ENCODE measurements around the gene POLR1F.

Gene POLR1F, protein sequence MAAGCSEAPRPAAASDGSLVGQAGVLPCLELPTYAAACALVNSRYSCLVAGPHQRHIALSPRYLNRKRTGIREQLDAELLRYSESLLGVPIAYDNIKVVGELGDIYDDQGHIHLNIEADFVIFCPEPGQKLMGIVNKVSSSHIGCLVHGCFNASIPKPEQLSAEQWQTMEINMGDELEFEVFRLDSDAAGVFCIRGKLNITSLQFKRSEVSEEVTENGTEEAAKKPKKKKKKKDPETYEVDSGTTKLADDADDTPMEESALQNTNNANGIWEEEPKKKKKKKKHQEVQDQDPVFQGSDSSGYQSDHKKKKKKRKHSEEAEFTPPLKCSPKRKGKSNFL

DNA sequence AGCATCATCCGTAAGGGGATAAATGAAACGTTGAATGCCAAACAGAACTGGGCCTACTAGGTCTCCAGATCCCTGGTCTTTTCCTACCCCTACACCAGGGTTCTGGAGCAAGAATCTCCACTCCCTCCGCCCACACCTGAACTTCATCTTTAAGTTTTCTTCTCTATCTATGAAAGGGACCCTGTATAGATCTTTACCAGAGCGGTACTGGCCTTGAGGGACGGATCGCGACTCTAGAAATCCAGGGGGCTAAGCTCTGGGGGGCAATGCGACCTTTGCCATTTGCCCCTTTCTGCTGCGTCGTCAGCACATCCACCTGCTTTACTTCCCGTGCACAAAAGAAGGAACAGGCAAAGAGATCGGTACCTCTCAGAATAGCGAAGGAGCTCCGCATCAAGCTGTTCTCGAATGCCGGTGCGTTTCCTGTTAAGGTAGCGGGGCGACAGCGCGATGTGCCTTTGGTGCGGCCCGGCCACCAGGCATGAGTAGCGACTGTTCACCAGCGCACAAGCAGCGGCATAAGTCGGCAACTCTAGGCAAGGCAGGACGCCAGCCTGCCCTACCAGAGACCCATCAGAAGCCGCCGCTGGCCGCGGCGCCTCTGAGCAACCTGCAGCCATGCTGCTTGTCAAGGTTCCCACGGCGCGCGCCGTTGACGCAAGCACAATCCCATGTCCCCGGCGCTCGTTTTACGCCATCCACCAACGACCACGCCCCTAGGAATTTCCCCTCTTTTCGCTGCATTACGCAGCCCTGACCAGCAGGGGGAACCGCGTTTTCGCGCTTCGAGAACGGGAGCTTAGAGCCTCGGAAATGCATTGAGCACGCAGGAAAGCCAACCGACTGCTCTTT lies at the start of gene POLR1F:
Gene POLR1F (minus strand): TSS at position 641 of the 852 bp plus-strand sequence. CDS start 21 bp downstream, at position 620.
- H3K9me3 ChIP-seq (ENCODE audit: control insufficient read depth, low read length): no peaks in the 10 kb centered on the region
- peak within 1 kb of the TSS; percentile 94 for H3K9ac ChIP-seq (ENCODE audit: low read length)
- no peaks in the 10 kb centered on the region for H3K27me3 ChIP-seq (replicated peaks; ENCODE audit: control insufficient read depth, insufficient read depth, low read length)
- peak within 1 kb of the TSS; percentile 99 for H3K4me3 ChIP-seq (ENCODE audit: low read length)
- peaks cover 23% of the 10 kb centered on the region for H3K4me1 ChIP-seq (ENCODE audit: control insufficient read depth, insufficient read depth, low read length)
- H3K36me3 ChIP-seq (ENCODE audit: control insufficient read depth, insufficient read depth, low read length, severe bottlenecking): no peaks in the 10 kb centered on the region
- DNase-seq (ENCODE audit: low read depth): peak; percentile 99

DNA sequence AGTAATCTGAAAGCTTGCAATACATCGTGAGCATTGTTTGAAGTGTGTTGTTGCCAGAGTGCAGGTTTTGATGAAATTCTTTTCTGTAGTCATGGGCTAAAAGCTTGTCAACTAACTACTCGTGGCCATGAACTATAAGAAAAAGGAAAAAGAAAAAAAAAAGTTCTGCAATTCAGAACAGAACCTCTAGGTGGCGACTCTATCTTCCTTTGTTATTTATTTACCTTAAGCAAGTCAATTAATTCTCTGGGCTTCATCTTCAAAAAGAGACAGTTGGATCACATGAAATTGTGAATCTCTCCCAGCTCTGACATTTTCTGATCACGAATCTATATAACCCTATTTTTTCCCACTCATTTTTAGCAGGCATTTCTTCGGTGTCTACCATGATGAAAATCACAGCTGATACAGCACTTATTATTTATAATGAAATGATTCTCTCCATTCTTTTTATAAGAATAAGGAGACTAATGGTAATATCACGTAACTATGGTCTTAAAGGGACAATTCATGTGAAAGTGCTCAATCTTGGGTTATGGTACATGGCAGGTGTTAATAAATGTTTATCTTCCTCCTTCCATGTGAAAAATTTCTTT lies 45.8 kb upstream of the POLR1F start:
- Histone ChIP-seq H3K27me3 (replicated peaks; ENCODE audit: control insufficient read depth, insufficient read depth, low read length) (no peaks in the 10 kb centered on the region), H3K9me3 (ENCODE audit: control insufficient read depth, low read length) (no peaks in the 10 kb centered on the region), H3K9ac (ENCODE audit: low read length) (peak overlapping the region; percentile 46), H3K4me3 (ENCODE audit: low read length) (no peak overlapping the region), H3K4me1 (ENCODE audit: control insufficient read depth, insufficient read depth, low read length) (peaks cover 4% of the 10 kb centered on the region), H3K36me3 (ENCODE audit: control insufficient read depth, insufficient read depth, low read length, severe bottlenecking) (no peaks in the 10 kb centered on the region)
- peak; percentile 65 for DNase-seq (ENCODE audit: low read depth)

DNA sequence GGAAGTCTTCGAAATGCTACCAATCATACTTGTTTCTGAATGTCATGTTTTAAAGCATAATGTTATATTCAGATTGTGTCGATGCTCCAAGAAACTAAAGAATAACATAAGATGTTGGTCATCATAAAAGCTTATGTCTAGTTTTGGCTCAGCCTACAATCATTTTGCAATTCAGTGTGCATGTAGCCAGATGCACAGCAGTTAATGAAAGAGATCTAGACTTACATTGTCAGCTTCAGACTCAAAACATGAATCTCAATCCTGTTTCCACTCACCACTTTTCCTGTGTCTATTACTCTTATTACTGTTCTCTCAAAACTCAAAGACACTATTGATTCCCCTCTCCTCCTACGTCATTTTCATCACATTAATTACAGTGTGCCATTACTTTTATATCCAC lies 43.2 kb upstream of the POLR1F start:
- Histone ChIP-seq H3K4me1 (ENCODE audit: control insufficient read depth, insufficient read depth, low read length) (peaks cover 4% of the 10 kb centered on the region), H3K9ac (ENCODE audit: low read length) (no peak overlapping the region), H3K27me3 (replicated peaks; ENCODE audit: control insufficient read depth, insufficient read depth, low read length) (no peaks in the 10 kb centered on the region), H3K4me3 (ENCODE audit: low read length) (no peak overlapping the region), H3K9me3 (ENCODE audit: control insufficient read depth, low read length) (no peaks in the 10 kb centered on the region), H3K36me3 (ENCODE audit: control insufficient read depth, insufficient read depth, low read length, severe bottlenecking) (no peaks in the 10 kb centered on the region)
- DNase-seq (ENCODE audit: low read depth): no peak

DNA sequence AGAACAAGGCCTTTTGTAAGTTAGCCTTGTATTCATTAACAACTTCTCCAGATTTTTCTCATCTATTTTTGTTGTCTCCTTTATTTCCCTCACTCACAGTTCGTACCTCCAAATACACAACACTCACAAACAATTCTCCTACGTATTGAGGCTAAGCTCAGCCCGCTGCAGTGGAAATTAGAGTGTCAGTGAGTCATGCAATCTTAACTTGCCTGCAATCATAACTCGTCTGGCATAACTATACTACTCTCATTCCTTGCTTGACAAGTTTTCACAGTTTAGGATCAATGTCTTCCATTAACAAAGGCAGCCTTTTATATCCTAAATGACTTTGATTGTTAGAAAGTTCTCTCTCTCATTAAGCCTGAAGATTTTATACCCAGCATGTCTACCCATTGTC lies 40.8 kb upstream of the POLR1F start:
- peak; percentile 20 for DNase-seq (ENCODE audit: low read depth)
- H3K36me3 ChIP-seq (ENCODE audit: control insufficient read depth, insufficient read depth, low read length, severe bottlenecking): no peaks in the 10 kb centered on the region
- peaks cover 4% of the 10 kb centered on the region for H3K4me1 ChIP-seq (ENCODE audit: control insufficient read depth, insufficient read depth, low read length)
- H3K9ac ChIP-seq (ENCODE audit: low read length): no peak overlapping the region
- H3K4me3 ChIP-seq (ENCODE audit: low read length): no peak overlapping the region
- H3K9me3 ChIP-seq (ENCODE audit: control insufficient read depth, low read length): no peaks in the 10 kb centered on the region
- no peaks in the 10 kb centered on the region for H3K27me3 ChIP-seq (replicated peaks; ENCODE audit: control insufficient read depth, insufficient read depth, low read length)

DNA sequence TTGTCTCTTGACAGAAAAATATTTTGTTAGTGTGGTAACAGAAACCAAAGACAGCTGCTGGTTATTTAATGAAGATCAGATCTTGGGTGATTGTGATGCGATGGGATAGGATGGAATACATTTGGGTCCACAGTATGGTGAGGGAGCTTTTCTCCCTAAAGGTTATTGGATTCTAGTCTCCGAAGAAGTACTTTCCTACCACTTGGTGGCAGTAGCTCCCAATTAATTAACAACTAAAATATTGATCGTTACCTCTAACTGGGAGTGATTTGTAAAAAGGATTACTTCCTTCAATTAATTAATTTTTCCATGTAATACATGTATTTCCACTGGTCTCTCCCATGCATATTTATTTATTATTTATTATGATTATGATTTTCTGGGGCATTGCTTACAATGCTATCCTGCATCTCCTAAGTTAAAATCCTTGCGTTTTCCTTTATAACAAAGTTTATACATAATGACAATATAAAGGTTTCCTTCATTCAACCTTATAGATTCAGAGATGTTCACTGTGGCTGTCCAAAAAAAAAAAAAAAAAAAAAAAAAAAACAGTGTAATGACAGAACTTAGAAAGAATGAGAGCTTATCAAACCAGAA lies 39.0 kb upstream of the POLR1F start:
- Histone ChIP-seq H3K36me3 (ENCODE audit: control insufficient read depth, insufficient read depth, low read length, severe bottlenecking) (no peaks in the 10 kb centered on the region), H3K4me3 (ENCODE audit: low read length) (no peak overlapping the region), H3K27me3 (replicated peaks; ENCODE audit: control insufficient read depth, insufficient read depth, low read length) (no peaks in the 10 kb centered on the region), H3K9me3 (ENCODE audit: control insufficient read depth, low read length) (no peaks in the 10 kb centered on the region), H3K4me1 (ENCODE audit: control insufficient read depth, insufficient read depth, low read length) (peaks cover 4% of the 10 kb centered on the region), H3K9ac (ENCODE audit: low read length) (no peak overlapping the region)
- DNase-seq (ENCODE audit: low read depth): peak; percentile 67

DNA sequence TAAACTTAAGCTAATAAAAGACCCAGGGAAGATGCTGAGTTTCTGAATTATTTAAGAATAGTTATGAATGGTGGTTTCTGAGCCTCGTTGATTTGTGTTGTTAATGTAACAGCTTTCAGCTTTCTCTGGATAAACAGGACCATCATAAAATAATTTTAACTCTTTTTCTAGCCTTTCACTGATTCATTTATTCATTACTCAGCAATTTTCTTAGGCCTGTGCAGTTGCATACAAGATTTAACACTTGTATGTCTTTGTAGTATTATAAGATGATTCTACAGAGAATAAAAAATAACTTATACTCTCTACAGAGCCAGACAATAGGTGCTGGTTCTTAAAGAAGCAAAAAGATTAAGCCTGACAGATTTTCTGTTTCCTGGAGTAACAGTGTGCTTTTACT lies 35.2 kb upstream of the POLR1F start:
- no peak overlapping the region for H3K4me3 ChIP-seq (ENCODE audit: low read length)
- H3K9ac ChIP-seq (ENCODE audit: low read length): no peak overlapping the region
- no peaks in the 10 kb centered on the region for H3K4me1 ChIP-seq (ENCODE audit: control insufficient read depth, insufficient read depth, low read length)
- no peak for DNase-seq (ENCODE audit: low read depth)
- no peaks in the 10 kb centered on the region for H3K36me3 ChIP-seq (ENCODE audit: control insufficient read depth, insufficient read depth, low read length, severe bottlenecking)
- no peaks in the 10 kb centered on the region for H3K27me3 ChIP-seq (replicated peaks; ENCODE audit: control insufficient read depth, insufficient read depth, low read length)
- no peaks in the 10 kb centered on the region for H3K9me3 ChIP-seq (ENCODE audit: control insufficient read depth, low read length)

DNA sequence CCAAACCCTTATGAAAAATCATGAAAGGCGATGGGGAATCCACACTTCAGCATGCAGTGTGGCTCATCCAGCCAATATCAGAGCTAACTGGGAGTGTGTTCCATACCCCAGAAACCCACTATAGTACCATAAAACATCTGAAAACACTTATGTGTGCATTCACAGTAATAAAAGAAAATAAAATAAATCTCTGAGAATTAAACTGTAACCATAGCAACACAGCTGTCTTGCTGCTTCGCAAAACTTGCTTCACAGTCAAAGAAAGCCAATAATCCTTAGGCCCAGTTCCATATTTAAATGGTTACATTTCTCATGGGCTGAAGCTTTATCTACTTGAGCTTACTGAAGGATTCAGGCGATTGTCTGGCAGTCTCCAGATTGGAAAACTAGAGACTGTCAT lies 19.9 kb upstream of the POLR1F start:
- Histone ChIP-seq H3K4me3 (ENCODE audit: low read length) (no peak overlapping the region), H3K9me3 (ENCODE audit: control insufficient read depth, low read length) (no peaks in the 10 kb centered on the region), H3K27me3 (replicated peaks; ENCODE audit: control insufficient read depth, insufficient read depth, low read length) (no peaks in the 10 kb centered on the region), H3K9ac (ENCODE audit: low read length) (no peak overlapping the region), H3K4me1 (ENCODE audit: control insufficient read depth, insufficient read depth, low read length) (no peaks in the 10 kb centered on the region), H3K36me3 (ENCODE audit: control insufficient read depth, insufficient read depth, low read length, severe bottlenecking) (no peaks in the 10 kb centered on the region)
- DNase-seq (ENCODE audit: low read depth): no peak

DNA sequence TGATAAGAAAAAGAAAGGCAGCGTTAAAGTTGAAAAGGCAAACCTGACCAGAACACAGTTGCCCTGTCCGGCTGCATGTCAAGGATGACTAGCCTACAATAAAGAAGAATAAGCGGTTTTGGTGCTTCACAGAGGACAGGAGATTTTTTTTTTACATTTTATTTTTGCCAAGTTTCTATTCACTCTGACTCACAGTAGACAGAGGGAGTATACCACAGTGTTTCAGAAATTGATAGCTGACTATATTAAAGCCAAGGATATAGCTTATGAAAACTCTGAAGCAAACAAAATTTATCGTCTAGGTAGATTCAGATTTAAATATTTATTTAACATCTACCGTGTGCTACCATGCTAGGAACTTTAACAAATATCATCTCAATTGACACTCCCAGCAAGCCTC lies 16.9 kb upstream of the POLR1F start:
- no peaks in the 10 kb centered on the region for H3K4me1 ChIP-seq (ENCODE audit: control insufficient read depth, insufficient read depth, low read length)
- no peaks in the 10 kb centered on the region for H3K36me3 ChIP-seq (ENCODE audit: control insufficient read depth, insufficient read depth, low read length, severe bottlenecking)
- no peaks in the 10 kb centered on the region for H3K9me3 ChIP-seq (ENCODE audit: control insufficient read depth, low read length)
- no peak for DNase-seq (ENCODE audit: low read depth)
- H3K27me3 ChIP-seq (replicated peaks; ENCODE audit: control insufficient read depth, insufficient read depth, low read length): no peaks in the 10 kb centered on the region
- no peak overlapping the region for H3K4me3 ChIP-seq (ENCODE audit: low read length)
- H3K9ac ChIP-seq (ENCODE audit: low read length): no peak overlapping the region

DNA sequence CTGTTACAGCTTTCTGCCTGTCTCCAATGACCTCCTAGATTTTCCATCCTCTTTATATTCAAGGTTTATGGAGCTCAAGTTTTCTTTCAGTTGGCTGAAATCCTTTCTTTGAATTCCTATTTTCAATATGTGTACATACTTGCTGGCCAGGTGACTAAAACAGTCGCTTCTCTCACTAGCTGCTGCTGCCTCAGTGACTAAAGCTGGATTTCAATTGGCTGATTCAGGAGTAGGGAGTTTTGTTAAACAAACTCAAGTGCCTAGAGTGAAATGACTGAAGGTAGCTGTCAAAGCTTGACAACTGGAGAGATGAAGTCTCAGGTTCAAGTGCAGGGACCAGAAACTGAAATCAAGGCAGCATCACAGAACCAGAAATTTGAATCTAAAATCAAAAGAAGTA lies 6.7 kb upstream of the POLR1F start:
- H3K27me3 ChIP-seq (replicated peaks; ENCODE audit: control insufficient read depth, insufficient read depth, low read length): no peaks in the 10 kb centered on the region
- no peaks in the 10 kb centered on the region for H3K36me3 ChIP-seq (ENCODE audit: control insufficient read depth, insufficient read depth, low read length, severe bottlenecking)
- no peak for DNase-seq (ENCODE audit: low read depth)
- H3K9ac ChIP-seq (ENCODE audit: low read length): no peak overlapping the region
- no peaks in the 10 kb centered on the region for H3K9me3 ChIP-seq (ENCODE audit: control insufficient read depth, low read length)
- H3K4me3 ChIP-seq (ENCODE audit: low read length): no peak overlapping the region
- no peaks in the 10 kb centered on the region for H3K4me1 ChIP-seq (ENCODE audit: control insufficient read depth, insufficient read depth, low read length)

DNA sequence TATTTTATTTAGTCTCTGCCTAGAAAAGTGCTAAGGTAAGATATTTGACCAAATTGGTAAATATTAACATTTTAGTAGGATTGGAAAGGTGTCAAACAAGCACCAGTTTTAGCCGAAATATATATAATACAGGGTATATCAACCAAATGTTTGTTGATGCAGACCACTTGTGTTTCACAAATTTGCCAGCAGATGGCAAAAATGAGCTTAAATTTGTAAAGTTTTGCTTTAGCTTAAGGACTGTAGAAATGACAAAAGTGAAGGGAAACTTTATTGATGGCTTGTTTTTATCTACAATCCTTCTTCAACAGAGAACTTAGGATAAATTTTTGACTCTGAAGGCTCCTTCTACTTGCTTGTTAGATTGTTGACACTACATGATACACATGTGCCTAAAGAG lies 4.8 kb upstream of the POLR1F start:
- Histone ChIP-seq H3K27me3 (replicated peaks; ENCODE audit: control insufficient read depth, insufficient read depth, low read length) (no peaks in the 10 kb centered on the region), H3K4me1 (ENCODE audit: control insufficient read depth, insufficient read depth, low read length) (no peaks in the 10 kb centered on the region), H3K9ac (ENCODE audit: low read length) (no peak overlapping the region), H3K9me3 (ENCODE audit: control insufficient read depth, low read length) (no peaks in the 10 kb centered on the region), H3K36me3 (ENCODE audit: control insufficient read depth, insufficient read depth, low read length, severe bottlenecking) (no peaks in the 10 kb centered on the region), H3K4me3 (ENCODE audit: low read length) (no peak overlapping the region)
- peak; percentile 80 for DNase-seq (ENCODE audit: low read depth)

DNA sequence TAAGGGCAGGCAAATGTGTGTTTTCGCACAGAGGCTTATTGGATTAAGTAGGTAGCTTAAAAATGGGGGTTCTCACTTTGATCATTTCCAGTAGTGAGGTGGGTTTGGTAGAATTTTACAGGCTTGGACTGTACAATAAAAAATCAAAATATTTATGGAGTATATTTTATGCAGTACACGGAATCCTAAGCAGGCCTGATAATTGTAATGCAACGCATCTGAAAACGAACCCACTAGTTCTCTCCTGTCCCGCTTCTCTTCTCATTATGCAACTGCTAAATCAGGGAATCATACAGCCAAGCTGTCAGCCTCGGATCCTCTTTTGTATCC lies 377 bp upstream of the POLR1F start:
- Histone ChIP-seq H3K27me3 (replicated peaks; ENCODE audit: control insufficient read depth, insufficient read depth, low read length) (no peaks in the 10 kb centered on the region), H3K4me1 (ENCODE audit: control insufficient read depth, insufficient read depth, low read length) (peaks cover 23% of the 10 kb centered on the region), H3K9ac (ENCODE audit: low read length) (peak overlapping the region; percentile 94), H3K36me3 (ENCODE audit: control insufficient read depth, insufficient read depth, low read length, severe bottlenecking) (no peaks in the 10 kb centered on the region), H3K4me3 (ENCODE audit: low read length) (peak overlapping the region; percentile 99), H3K9me3 (ENCODE audit: control insufficient read depth, low read length) (no peaks in the 10 kb centered on the region)
- no peak for DNase-seq (ENCODE audit: low read depth)
